AG04450 (cell line): ENCODE data around the gene ACAD9. TPM values are rescaled to one million over a fixed set of nuclear protein-coding genes. Genes with fewer than 3 reads are reported as not detected.

Source experiments
- CTCF ChIA-PET: fragments of 300-600, 350-600 bp; formaldehyde crosslinking; extraction: SDS; loops from one replicate; lab custom pipeline; 2022; ENCODE audit warnings: antibody characterized with exemption, inconsistent platforms; lab: Charles Lee
- POLR2A ChIA-PET: fragments of 350-600 bp; formaldehyde crosslinking; extraction: SDS; loops from one replicate; lab custom pipeline; 2021; ENCODE audit warnings: antibody characterized with exemption, inconsistent platforms; lab: Yijun Ruan, JAX
- DNase-seq: peaks from one replicate; pipeline ENCODE4 v3.0.0-alpha.2; 2011; ENCODE audit warnings: low read depth, low spot score
- H3K27ac ChIP-seq: one replicate; pipeline ENCODE4 v1.5.1; 2012; ENCODE audit warnings: low read depth, low read length, control low read depth
- H3K27me3 ChIP-seq: one replicate; pipeline ENCODE4 v1.6.0; 2012; ENCODE audit warnings: low read length; ENCODE audit not compliant: control insufficient read depth, insufficient read depth
- H3K4me3 ChIP-seq: 2 replicates; pipeline ENCODE4 v1.5.1; 2011; ENCODE audit warnings: mild to moderate bottlenecking, low read depth, low read length, control low read depth
- H3K9me3 ChIP-seq: 2 replicates; pipeline ENCODE4 v1.5.1; 2012; ENCODE audit warnings: low read length; ENCODE audit not compliant: control insufficient read depth, insufficient read depth
- CTCF ChIP-seq: IDR thresholded peaks from 2 replicates; pipeline ENCODE4 v1.5.1; 2011; ENCODE audit warnings: low read depth, low read length, control low read depth, inconsistent platforms
- polyA plus RNA-seq: library from polyadenylated mRNA; depleted of rRNA; stranded (reverse); fragments of >200 nt; gene quantifications from 2 replicates; pipeline ENCODE4 v1.2.3, GENCODE V29; 2011

The ACAD9 gene
- polyA plus RNA-seq, 1 experiment = 31.0 TPM

- no peak for TF ChIP-seq CTCF
- CTCF ChIA-PET = no interaction called here
- no peak overlapping the region for H3K4me3 ChIP-seq
- DNase-seq = no peak
- peaks cover 24% of the 10 kb centered on the region for H3K9me3 ChIP-seq
- H3K27me3 ChIP-seq = no peaks in the 10 kb centered on the region
- H3K27ac ChIP-seq = no peak overlapping the region
- POLR2A ChIA-PET = no interaction called here
Measured at GRCh38 chr3:128853826-128854225, 25.6 kb upstream of the ACAD9 start.

GRCh38 chr3:128854475-128854874 is 24.9 kb upstream of the ACAD9 start:
- TF ChIP-seq CTCF = no peak
- H3K4me3 ChIP-seq = no peak overlapping the region
- peaks cover 31% of the 10 kb centered on the region for H3K9me3 ChIP-seq
- POLR2A ChIA-PET = interaction anchor here (1.0 kb wide), 1 partner anchor 17 kb away, joined by 3 read pairs; no protein-coding TSS in a partner anchor
- CTCF ChIA-PET = no interaction called here
- no peak overlapping the region for H3K27ac ChIP-seq
- no peak for DNase-seq
- no peaks in the 10 kb centered on the region for H3K27me3 ChIP-seq

GRCh38 chr3:128855569-128855968 is 23.9 kb upstream of the ACAD9 start:
- Histone ChIP-seq H3K27me3 (no peaks in the 10 kb centered on the region), H3K9me3 (peaks cover 40% of the 10 kb centered on the region), H3K4me3 (no peak overlapping the region), H3K27ac (no peak overlapping the region)
- POLR2A ChIA-PET = no interaction called here
- CTCF ChIA-PET = no interaction called here
- DNase-seq = no peak
- no peak for TF ChIP-seq CTCF

GRCh38 chr3:128858167-128858566 is 21.3 kb upstream of the ACAD9 start:
- CTCF ChIA-PET = no interaction called here
- Histone ChIP-seq H3K27ac (no peak overlapping the region), H3K9me3 (peaks cover 36% of the 10 kb centered on the region), H3K27me3 (no peaks in the 10 kb centered on the region), H3K4me3 (no peak overlapping the region)
- no peak for TF ChIP-seq CTCF
- no peak for DNase-seq
- POLR2A ChIA-PET = no interaction called here

- Histone ChIP-seq H3K9me3 (peaks cover 22% of the 10 kb centered on the region), H3K27me3 (no peaks in the 10 kb centered on the region), H3K4me3 (no peak overlapping the region), H3K27ac (no peak overlapping the region)
- ChIA-PET CTCF (no interaction called here), POLR2A (no interaction called here)
- no peak for TF ChIP-seq CTCF
- no peak for DNase-seq
Measured at GRCh38 chr3:128859630-128860029, 19.8 kb upstream of the ACAD9 start.
